HG03095 (cell line): Measurements from ENCODE around the gene MED15.
"Not testable (repeated sequence)": the region's sequence is repeated elsewhere in the genome, so short reads cannot be mapped to it uniquely, and the experiment has no call there.

Experiments used
- ATAC-seq: cut with Tn5 transposase; IDR thresholded peaks from one replicate; pipeline ENCODE4 v1.9.1; 2021; ENCODE audit warnings: moderate library complexity; ENCODE audit not compliant: unreplicated experiment

The MED15 gene

DNA sequence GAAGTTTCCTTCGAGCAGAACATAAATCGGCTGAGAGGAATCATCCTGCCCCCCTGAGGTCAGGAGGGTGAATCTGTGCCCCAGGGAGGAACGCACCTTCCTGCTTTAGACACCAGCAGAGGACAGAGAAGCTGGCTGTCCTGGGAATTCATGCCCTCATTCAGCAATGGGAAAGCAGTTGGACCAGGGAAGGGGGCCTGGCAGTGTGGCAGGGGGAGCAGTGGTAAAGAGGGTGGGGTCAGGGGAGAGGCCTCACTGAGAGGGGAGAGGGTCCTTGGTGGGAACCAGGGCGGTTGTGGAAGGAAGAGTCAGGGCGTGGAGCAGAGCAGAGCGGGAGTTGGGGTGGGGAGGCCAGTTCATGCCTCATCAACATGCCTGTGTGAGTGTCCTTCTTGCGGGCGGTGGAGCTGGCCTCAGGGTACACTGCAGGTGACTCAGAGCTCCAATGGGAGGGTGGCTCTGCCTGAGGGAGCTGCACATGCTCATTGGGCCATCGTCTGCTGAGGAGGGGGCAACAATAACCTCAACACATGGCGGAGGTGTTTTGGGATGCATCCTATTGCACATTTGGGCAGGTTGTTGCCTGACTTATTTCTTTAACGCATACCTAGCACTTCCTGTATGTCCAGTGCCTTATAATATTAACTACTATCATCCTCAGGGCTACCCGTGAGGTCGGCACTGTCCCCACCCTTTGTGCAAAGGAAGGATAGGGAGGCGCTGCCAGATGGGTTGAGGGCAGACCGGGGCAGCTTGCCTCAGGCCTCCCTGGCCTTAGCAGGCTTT lies 23.2 kb downstream of the MED15 start:
- ATAC-seq = no peak

DNA sequence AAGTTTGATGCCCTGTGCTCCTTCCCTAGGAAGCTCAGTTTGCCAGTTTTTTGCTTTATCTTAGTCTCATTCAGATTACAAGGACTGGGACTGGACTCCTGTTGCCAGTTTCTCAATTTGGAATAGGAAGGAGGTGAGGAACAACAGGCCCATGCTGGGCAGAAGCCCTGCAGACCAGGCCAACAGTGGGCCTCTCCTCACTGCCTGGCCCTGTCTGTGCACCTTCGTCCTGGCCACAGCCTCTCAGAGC lies 23.7 kb downstream of the MED15 start:
- ATAC-seq = no peak

DNA sequence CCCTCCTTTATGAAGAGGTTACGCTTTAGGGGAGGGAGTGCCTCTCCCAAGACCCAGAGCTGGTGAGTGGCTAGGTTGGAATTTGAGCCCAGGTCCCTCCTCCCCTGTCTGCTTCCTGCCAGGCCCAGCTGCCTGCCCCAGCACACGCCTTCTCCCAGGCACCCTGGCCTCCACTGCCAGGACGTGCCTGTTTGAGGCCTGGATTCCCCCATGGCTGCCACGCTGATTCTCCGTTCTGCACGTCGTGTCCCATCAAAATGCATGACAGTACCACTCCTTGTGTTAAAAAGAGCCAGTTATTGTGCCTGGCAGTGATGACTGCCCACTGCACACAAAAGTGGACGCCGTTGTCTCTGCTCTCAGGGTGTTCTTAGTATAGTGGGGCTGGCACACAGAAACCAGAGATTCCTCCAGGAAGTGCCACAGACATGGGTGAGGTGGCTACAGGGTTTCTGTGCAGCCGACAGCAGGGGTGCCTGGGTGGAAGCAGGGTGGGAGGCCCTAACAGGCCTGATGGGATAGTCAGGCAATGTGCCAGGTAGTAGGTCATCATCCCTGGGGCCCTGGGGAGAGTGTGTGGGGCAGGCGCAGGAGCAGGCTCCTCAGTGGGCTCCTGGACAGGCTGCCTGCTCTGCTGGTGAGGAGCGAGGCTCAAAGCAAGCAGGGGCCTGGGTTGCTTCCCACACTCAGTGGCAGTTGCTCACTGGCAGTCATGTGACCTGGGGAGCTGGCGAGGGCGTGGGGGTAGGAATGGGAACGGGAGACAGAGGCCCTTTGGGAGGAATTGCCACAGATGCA lies 24.2 kb downstream of the MED15 start:
- no peak for ATAC-seq

DNA sequence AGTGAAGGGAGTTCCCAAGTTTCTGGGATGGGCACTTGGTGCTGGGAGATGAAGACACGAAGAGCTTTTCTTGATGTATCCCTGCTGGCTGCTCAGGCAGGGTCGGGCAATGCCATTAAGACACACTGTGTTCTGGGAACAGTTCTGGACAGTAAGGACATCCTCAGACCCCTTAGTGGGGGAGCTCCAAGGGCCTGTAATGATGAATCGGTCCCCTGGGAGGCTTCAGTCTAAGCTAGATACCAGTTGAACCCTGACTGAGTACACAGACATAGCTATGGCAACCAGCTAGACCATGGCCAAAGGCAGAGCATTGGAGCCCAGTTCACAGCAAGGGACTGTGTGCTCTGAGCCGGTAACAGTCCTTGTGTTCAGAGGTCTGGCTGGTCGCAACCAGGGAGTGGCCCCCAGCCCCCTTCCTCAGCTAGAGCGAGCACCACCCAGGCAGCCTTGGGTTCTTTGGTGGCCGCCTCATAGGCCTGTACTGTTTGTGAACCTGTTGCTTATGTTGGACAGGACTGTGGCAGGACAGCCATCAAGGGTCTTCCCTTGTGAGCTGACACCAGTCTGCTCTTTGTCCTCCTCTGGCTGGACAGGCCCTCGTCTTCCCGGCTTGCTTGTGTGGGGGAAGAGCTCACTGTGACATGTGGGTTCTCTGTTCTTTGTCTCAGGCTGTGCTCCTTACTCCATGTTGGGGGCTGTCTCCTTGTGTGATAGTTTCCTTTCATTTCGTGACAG lies 25.0 kb downstream of the MED15 start:
- no peak for ATAC-seq

DNA sequence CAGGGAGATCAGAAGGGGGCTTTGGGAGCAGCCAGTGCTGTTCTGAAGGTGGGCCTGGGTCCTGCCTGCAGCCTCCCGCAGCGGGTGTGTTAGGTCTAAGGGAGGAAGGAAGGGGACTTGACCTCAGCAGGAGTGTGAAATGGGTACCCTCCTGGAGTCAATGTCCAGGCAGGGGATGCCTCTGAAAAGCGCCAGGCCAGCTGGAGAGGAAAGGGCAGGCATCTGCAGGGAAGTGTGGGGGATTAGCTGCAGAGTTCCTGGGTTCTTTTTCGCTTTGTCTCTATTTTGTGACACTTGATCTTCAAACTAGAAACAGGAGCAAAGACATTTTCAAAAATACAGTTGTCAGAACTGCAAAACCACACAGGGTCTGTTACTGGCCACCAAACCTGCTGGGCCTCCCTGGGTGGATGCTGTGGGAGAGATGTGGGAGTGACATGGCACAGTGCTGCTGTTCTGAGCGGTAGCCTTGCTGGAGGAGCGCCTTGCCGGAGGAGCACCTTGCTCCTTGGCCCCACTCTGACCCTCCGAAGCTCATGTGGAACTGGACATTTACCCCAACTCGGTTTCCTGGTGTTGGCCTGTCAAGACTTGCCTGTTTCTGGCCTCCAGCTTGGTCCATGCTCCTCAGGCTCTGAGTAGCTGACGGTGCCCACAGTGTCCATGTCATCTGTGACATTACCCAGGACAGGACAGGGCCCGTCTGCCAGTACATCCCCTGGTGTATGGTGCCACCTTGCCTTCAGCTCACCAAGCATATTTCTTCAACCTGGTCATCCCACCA lies 25.9 kb downstream of the MED15 start:
- ATAC-seq = no peak

DNA sequence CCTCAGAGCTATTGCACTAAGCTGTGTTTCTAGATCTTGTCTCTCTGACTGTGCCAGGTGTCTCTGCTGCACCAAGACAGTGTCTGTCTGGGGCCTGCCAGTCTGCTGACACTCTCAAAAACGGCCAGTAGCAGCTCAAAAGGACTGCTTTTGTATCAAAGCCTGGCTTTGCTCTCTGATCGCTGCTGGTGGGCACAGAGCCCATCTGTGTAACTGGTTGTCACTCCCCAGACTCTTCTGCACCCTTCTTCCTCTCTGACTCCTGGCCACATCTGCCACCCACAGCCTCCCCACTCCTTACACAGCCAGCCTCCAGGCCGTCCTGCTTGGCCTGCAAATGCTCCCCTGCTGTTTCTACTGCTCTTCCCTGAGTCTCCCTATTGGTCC lies 26.5 kb downstream of the MED15 start:
- no peak for ATAC-seq

DNA sequence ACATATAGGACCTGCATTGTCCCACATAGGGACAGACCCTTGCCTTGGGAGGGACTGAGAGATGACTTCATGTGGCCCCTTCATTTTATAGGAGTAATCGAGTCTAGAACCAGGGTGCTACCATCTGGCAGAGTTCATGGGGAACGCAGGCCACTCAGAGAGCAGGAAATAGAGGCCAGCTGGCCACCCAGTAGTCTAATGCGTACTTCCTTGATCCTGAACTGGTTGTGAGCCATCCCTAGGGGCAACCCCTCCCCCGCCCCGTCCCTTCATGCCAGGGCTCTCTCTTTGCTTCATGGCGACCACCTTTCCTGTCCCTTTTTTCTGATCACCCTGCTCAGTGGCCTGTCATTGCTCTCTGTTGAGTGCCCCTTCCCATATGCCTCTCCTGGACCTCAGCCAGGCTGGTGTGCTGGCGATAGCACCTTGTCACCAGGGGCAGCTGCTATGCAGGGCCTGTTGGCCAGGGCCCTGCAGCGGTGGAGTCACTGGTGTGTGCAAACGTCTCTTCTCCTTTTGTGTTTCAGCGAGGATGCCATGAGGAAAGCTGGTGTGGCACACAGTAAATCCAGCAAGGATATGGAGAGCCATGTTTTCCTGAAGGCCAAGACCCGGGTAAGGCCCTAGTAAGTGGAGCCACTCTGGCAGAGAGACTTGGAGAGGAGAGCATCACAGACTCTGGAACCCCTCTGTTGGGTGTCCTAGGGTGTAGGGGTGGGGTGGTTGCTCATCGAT lies 29.3 kb downstream of the MED15 start:
- ATAC-seq = no peak

DNA sequence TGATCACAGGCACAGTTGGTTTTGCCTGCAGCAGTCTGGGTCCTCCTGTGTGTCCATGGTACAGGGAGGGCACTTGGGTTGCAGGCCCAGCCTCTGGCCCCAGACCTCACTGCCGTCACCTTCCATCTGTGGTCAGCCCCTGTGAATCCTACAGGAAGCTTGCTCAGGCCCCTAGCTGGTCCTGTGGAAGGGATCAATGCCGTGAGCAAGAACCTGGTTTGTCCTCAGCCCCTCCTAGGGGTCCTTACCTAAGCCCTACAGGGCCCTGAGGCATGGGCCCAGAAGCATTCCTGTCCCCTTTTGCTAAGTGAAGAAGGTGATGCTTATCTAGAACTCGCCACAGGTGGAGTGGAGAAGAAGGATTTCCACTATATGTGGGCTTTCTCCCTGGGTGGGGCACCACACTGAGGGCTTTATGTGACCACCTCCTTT lies 29.9 kb downstream of the MED15 start:
- no peak for ATAC-seq

DNA sequence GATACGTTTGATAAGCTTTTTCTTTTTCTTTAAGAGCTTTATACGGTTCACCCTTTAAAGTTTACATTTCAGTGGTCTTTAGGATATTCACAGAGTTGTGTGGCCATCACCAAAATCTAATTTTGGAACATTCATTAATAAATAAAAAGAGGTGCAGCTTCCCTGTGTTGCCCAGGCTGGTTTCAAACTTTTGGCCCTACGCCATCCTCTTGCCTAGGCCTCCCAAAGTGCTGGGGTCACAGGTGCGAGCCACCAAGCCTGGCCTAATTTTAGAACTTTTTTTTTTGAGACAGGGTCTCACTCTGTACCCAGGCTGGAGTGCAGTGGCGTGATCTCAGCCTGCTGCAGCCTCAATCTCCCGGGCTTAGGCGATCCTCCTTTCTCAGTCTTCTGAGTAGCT lies 30.6 kb downstream of the MED15 start:
- no peak for ATAC-seq

DNA sequence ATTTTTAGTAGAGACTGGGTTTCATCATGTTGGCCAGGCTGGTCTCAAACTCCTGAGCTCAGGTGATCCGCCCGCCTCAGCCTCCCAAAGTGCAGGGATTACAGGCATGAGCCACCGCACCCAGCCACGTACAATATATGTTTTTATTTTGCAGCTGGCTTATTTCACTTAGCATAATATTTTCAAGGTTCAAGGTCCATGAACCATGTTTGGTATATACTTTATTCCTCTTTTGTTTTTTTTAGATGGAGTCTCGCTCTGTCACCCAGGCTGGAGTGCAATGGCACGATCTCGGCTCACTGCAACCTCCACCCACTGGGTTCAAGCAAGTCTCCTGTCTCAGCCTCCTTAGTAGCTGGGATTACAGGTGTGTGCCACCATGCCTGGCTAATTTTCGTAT lies 31.5 kb downstream of the MED15 start:
- ATAC-seq = not testable (repeated sequence)

DNA sequence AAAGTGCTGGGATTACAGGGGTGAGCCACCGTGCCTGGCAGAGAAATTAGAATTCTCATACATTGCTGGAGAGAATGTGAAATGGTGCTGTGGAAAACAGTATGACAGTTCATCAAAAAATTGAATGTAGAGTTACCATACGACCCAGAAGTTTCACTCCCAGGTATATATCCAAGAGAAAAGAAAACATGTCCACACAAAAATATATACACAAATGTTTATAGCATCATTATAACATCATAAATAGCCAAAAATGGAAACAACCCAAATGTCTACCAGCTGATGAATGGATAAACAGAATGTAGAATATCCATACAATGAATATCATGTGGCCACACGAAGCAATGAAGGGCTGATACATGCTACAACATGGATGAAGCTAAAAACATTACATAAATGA lies 34.6 kb downstream of the MED15 start:
- ATAC-seq = no peak

DNA sequence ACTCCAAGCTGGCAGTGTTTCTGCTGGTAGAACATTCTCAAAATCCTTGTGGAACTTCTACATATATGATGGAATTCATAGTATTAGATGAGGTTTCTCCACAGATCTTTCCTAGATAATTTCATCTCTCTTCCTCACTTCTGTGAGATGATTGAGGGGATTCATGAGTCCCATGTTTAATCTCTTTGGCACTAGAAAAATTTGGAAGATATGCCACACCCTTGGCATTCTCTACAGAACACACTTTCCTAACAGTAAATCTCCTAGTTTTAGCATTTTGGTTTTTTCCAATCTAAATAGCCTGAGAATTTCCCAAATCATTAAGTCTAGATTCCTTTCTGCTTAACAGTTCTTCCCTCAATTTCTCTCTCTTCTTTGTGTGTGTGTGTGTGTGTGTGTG lies 35.3 kb downstream of the MED15 start:
- ATAC-seq = no peak

DNA sequence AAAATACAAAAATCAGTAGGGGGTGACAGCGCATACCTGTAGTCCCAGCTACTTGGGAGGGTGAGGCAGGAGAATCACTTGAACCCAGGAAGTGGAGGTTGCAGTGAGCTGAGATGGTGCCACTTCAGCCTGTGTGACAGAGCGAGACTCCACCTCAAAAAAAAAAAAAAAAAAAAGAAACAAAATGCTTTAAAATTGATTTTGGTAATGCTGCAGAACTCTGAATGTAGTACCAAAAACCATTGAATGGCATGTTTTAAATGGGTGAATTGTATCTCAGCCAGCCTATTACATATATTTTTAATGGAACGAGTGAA lies 37.9 kb downstream of the MED15 start:
- ATAC-seq = not testable (repeated sequence)

DNA sequence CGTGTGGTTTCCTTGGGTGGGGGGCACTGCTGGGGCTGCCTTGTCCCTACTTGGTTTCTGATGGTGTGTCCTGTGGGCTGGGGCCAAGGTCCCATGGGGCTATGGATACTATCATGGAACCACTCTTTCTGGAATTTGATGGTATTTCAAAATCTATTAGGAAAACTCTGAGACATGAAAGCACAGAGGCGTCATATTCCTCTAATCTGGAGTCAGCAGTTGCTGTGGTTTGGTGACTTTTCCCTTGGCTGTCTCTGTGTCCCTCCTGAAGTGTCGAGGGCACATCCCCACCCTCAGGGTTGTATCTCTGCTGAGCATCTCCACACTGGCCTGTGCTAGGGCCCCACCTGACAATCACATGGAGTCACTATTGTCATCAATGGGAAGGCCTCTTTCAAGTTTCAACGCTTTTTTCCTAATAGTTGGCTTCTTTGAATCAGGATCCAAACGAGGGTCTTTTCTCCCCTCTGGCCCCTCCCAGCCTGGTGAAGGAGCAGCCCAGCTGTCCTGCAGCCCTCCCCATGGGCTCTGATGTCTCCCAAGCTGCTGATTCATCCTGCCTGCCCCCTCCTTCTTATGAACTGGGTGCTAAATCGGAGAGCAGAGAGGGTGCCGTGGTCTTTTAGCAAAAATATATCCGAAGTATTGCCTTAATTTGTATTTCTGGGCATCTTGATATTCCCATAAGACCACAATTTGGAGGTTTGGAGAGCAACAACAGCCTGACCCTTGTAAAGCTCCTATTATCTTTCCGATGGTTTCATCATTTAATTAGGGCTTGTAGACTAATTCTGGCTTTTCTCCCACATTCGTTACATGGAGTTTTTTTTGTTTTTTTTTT lies 38.5 kb downstream of the MED15 start:
- no peak for ATAC-seq

DNA sequence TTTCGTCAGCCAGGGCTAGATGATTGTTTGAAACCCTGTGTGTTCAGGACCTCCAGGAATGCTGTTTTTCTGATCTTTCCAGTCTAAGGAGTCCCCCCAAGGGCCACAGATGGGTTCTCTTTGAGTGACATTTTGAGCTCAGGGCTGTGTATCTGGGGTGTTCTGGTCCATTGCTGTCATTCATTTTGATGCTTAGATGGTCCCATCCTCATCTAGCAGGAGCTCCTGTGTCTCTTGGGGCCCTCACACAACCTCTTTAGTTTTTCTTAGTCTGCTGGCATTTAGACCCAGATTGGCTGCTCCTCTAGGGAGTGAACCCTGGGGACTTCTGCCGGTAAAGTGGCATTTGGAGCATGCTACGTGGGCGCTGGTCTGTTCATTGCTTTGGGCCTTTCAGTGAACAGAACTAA lies 39.1 kb downstream of the MED15 start:
- ATAC-seq = no peak

DNA sequence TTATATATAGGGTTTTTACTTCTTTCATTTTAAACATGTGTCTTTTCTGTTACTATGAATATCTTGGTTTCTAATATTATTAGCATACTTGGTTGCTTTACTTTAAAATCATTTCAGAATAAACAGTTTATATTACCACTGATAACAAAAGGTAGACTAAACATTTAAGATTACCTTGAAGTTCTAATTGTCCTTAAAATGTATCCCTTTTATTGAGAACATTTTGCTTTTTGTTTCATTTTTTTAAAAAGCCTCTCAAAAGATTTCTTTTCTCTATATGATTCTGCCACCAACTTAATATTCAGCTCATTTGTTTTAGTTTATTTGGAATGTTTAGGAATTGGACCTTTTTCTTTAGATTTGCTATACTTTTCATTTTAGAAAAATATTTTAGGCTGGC lies 39.6 kb downstream of the MED15 start:
- ATAC-seq = no peak

DNA sequence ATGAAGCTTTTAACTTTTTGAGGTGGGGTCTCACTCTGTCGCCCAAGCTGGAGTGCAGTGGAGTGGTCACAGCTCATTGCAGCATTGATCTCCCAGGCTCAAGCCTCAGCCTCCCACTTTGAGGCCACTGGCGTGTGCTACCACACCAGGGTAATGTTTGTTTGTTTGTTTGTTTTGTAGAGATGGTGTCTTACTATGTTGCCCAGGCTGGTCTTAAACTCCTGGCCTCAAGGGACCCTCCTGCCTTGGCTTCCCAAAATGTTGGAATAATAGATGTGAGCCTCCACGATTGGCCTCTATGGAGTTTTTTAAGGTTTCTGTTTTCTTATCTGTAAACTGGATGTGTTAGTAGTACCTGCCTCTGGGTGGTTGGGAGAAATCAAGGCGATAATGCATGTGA lies 41.4 kb downstream of the MED15 start:
- no peak for ATAC-seq

DNA sequence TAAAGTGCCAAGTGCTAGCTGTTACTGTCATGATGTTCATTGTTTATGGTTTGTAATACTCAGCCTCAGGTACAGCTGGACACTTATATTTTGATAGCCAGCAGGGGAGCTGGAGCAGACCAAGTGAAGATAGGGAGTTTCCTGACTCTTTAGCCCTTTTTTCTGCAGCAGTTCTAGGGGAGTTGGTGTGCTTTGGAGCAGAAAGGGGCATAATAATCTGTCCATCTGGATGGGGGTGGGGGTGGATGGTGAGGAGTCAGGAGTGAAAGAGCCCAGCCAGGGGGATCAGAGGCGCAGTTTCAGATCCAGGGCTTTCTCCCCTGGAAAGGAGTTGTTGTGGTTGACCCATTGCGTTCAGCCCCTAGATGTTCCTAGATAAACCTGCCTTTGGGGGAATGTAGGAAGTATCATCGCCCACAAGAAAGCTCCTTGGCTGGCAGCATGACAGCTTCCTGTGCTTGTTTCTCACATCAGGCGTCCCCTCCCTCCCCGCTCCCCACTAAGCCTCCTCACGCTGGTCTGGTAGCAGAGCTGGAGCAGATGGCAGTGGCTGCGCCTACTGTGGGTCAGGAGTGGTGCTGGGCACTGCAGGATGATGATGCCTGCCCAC lies 41.9 kb downstream of the MED15 start:
- ATAC-seq = no peak

DNA sequence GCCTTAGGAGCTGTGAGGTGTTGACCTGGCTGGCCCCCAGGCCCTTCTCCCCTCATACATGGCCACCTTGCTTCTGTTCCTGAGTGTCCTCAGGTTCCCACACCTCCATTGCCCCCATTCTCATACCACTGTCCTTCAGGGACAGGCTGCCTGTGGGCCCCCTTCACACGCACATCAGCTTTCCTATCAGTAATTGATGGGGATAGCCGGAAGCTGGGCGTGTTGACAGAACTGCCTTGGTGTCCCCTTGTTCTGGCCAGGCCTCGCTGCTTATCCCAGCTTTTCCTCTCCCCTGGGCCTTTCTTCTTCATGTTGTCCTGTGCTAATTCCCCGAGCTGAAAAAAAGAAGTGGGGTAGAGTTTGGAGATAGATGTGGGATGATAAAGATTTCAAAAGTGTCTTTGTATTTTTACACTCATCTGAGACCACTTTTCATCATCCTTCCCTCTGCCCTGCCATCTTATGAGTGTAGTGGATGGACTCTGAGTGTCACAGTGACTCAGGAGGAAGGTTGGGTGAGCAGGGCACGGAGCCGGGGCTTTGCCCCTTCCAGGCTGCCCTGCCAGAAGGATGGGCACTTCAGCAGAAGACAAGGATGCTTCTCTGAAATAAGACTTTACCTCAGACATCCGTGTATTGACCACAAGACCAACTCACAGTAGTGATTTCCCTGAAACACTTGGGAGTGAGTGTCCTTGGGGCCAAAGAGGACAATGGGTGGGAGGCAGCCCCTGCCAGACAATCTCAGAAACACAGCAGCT lies 42.8 kb downstream of the MED15 start:
- ATAC-seq = no peak
